GM12892 (cell line): ENCODE measurements around the gene MEIOSIN.

Experiments
- POLR2A ChIP-seq: IDR thresholded peaks from 2 replicates; pipeline ENCODE4 v1.6.1; 2011; ENCODE audit warnings: low read depth, low read length, control low read depth
- POLR2AphosphoS5 ChIP-seq: IDR thresholded peaks from 2 replicates; pipeline ENCODE4 v1.6.1; 2011; ENCODE audit warnings: low read depth, low read length, control low read depth
- TAF1 ChIP-seq: IDR thresholded peaks from 2 replicates; pipeline ENCODE4 v1.6.1; 2011; ENCODE audit warnings: low read depth, mild to moderate bottlenecking, control low read depth, low read length, borderline replicate concordance

DNA sequence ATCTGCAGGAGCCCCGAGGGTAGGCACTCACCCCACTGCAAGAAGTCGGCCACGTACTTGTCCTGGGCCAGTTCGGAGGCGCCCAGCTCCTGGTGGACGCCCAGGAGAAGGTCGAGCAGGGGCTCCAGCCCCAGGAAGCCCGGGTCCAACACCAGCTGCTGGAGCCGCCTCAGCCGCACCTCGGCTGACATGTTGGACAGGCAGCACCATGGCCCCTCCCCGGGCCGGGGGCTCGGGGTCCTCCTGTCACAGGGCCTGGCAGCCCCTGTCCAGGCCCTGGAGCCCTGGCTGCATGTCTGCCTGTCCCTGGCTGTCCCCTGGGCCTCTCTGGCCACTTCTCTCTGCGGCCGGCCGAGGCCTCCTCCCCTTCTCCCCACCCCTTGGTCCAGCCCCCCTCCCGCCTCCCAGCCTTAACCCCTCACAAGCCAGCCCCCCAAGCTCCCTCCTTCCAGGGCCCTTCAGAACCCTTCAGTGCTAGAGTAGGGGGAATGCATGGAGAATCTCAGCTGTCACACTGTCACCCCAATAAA is 49.0 kb downstream of the MEIOSIN start, which contains the start of gene DMPK:
- TF ChIP-seq POLR2A (no peak; the same call in 1 of the 2 replicates), TAF1 (no peak), POLR2AphosphoS5 (no peak)
